Vagina (tissue), 2 donors: ENCODE measurements around the gene PMM2. TPM values are rescaled to one million over a fixed set of nuclear protein-coding genes. Genes with fewer than 3 reads are reported as not detected.

Experiments
- DNase-seq, 2 donors: peaks; one replicate each; pipeline ENCODE4 v3.0.0-alpha.2; 2017; ENCODE audit errors: extremely low spot score in 2 of 2
- H3K27ac ChIP-seq: fragments of 200-600 bp; sonication (generic); one replicate; pipeline ENCODE4 v1.5.1; 2019
- H3K27me3 ChIP-seq: fragments of 200-600 bp; sonication (generic); one replicate; pipeline ENCODE4 v1.5.1; 2019
- H3K36me3 ChIP-seq, 2 donors: fragments of 200-600 bp; sonication (generic); one replicate each; pipeline ENCODE4 v1.5.1; 2017 to 2019
- H3K4me1 ChIP-seq: fragments of 200-600 bp; sonication (generic); one replicate; pipeline ENCODE4 v1.5.1; 2019
- H3K4me3 ChIP-seq, 2 donors: fragments of 200-600 bp; sonication (generic); 1 replicate in 1 of 2; 2 replicates in 1 of 2; pipeline ENCODE4 v1.5.1; 2016 to 2019
- H3K9me3 ChIP-seq: fragments of 200-600 bp; sonication (generic); one replicate; pipeline ENCODE4 v1.5.1; 2019
- POLR2A ChIP-seq, 2 donors: fragments of 450-650 bp; IDR thresholded peaks; one replicate each; pipeline ENCODE4 v1.6.1; 2017; ENCODE audit warnings: antibody characterized with exemption in 2 of 2, mild to moderate bottlenecking in 2 of 2, moderate library complexity in 2 of 2
- POLR2AphosphoS5 ChIP-seq, 2 donors: sonication (generic); formaldehyde crosslinking; IDR thresholded peaks; one replicate each; pipeline ENCODE4 v1.9.0; 2017; ENCODE audit warnings: antibody characterized with exemption in 2 of 2, mild to moderate bottlenecking in 2 of 2, low read depth in 1 of 2; ENCODE audit not compliant: insufficient read depth in 1 of 2
- intact Hi-C: fragments of 100-400 bp; cut with DNase I; formaldehyde crosslinking; loops from one replicate; pipeline ENCODE4 v1.15.1; 2023
- total RNA-seq: library from RNA; depleted of rRNA; stranded (reverse); fragments of >200 nt; gene quantifications from one replicate; pipeline ENCODE4 v1.2.3, GENCODE V29; 2016
- TF ChIP-seq, protein P1 (sequence below), 3 experiments: fragments of 450-650 bp in 2 of 3; fragments of 200-600 bp in 1 of 3; sonication (generic) in 1 of 3; IDR thresholded peaks; one replicate each; pipeline ENCODE4 v1.5.1; 2017 to 2019; ENCODE audit warnings: antibody characterized with exemption in 3 of 3, mild to moderate bottlenecking in 2 of 3, moderate library complexity in 2 of 3

The PMM2 gene
- total RNA-seq, 1 donor from 2014 or later, result 21.4 TPM

DNA sequence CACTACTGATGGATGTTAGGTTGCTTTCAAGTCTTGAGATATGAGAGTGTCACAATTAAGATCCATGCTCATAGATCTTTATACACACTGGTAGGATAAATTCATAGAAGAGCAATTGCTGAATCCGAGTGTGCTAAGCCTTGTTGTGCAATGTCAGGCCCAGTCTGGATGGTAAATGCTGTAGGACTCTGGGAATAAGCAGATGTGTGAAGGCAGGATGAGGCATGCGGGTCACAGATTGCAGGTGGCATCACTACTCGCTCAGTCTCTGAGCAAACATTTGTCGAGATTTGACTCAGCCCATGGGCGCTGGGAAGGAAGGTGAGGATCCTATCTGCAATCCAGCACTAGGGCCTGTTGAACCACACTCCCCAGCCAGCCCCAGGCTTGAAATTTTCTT lies 40.9 kb upstream of the PMM2 start:
- no peak for TF ChIP-seq POLR2A (IDR thresholded peaks at IDR 0.05)
- TF ChIP-seq, protein P1, sequence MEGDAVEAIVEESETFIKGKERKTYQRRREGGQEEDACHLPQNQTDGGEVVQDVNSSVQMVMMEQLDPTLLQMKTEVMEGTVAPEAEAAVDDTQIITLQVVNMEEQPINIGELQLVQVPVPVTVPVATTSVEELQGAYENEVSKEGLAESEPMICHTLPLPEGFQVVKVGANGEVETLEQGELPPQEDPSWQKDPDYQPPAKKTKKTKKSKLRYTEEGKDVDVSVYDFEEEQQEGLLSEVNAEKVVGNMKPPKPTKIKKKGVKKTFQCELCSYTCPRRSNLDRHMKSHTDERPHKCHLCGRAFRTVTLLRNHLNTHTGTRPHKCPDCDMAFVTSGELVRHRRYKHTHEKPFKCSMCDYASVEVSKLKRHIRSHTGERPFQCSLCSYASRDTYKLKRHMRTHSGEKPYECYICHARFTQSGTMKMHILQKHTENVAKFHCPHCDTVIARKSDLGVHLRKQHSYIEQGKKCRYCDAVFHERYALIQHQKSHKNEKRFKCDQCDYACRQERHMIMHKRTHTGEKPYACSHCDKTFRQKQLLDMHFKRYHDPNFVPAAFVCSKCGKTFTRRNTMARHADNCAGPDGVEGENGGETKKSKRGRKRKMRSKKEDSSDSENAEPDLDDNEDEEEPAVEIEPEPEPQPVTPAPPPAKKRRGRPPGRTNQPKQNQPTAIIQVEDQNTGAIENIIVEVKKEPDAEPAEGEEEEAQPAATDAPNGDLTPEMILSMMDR (IDR thresholded peaks at IDR 0.05), result no peak
- no peak for TF ChIP-seq POLR2AphosphoS5 (IDR thresholded peaks at IDR 0.05; ENCODE audit: insufficient read depth in 1 of 2, low read depth in 1 of 2)
- Histone ChIP-seq H3K27ac (no peak overlapping the region), H3K36me3 (peaks cover 0 to 8% of the 10 kb centered on the region in 2 donors), H3K9me3 (no peaks in the 10 kb centered on the region), H3K4me1 (no peaks in the 10 kb centered on the region), H3K4me3 (no peak overlapping the region), H3K27me3 (no peaks in the 10 kb centered on the region)
- DNase-seq, result no peak
- intact Hi-C loops, result no loop called here

DNA sequence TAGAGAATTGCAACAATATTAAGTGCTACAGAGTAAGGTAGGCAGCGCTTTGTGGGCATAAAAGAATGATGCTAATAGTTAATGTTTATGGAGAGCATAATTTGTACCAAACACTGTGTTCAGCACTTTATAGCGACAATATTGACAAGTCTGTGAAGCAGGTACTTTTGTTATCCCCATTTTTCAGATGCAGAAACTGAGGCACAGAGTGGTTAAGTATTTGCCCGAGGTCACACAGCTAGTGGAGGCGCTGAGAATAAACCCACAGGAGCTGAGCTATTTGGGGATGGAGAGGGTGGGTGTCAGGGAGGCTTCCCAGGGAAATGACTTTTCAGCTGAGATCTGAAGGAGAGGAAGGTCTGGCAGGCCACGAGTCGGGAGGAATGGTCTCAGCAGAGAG lies 39.6 kb upstream of the PMM2 start:
- H3K9me3 ChIP-seq, result no peaks in the 10 kb centered on the region
- no peak overlapping the region for H3K27ac ChIP-seq
- TF ChIP-seq POLR2AphosphoS5 (IDR thresholded peaks at IDR 0.05; ENCODE audit: insufficient read depth in 1 of 2, low read depth in 1 of 2) (no peak), POLR2A (IDR thresholded peaks at IDR 0.05) (no peak)
- TF ChIP-seq, protein P1 (IDR thresholded peaks at IDR 0.05), result no peak
- no peaks in the 10 kb centered on the region for H3K4me1 ChIP-seq
- intact Hi-C loops, result no loop called here
- H3K27me3 ChIP-seq, result no peaks in the 10 kb centered on the region
- H3K36me3 ChIP-seq, result peaks cover 0 to 8% of the 10 kb centered on the region in 2 donors
- DNase-seq, result no peak
- no peak overlapping the region for H3K4me3 ChIP-seq

DNA sequence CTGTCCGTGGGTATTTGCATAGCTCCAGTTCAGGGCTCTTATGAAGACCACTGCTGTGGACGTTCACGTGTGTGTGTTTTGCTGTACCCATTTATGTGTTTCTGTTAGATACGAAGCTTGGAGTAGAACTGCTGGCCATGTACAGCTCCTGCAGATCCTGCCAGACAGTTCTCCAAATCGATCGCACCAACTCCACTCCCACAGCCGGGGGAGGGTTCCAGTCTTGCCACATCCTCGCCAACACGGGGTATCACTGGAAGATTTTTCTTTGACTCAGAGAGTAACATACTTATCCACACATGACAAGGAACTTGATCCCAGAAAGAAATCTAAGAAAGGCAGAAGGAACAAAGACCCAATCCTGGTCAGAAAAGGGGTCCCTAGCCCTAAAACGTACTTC lies 37.6 kb upstream of the PMM2 start:
- TF ChIP-seq, protein P1 (IDR thresholded peaks at IDR 0.05), result no peak
- TF ChIP-seq POLR2A (IDR thresholded peaks at IDR 0.05) (no peak), POLR2AphosphoS5 (IDR thresholded peaks at IDR 0.05; ENCODE audit: insufficient read depth in 1 of 2, low read depth in 1 of 2) (no peak)
- H3K27ac ChIP-seq, result no peak overlapping the region
- H3K9me3 ChIP-seq, result no peaks in the 10 kb centered on the region
- peaks cover 0 to 8% of the 10 kb centered on the region in 2 donors for H3K36me3 ChIP-seq
- H3K4me1 ChIP-seq, result no peaks in the 10 kb centered on the region
- no peak for DNase-seq
- intact Hi-C loops, result no loop called here
- H3K27me3 ChIP-seq, result no peaks in the 10 kb centered on the region
- H3K4me3 ChIP-seq, result no peak overlapping the region

DNA sequence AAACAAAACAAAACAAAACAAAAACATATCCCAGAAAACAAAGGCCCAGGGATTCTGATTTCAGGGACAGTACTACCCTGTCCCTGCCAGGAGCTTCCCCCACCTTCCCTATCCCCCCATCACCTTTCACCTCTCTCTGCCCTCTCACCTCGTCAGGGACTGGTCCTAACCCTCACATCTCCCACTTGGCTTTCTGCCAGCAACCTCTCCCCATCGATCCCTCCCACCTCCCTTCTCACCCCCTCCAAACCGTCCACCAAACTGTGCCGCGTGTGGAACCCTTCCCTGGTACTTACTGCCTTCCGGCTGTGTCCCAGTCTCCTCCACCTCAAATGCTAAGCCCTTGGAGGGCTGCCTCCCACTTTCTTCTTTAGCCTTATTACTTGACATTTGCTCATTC lies 36.6 kb upstream of the PMM2 start:
- Histone ChIP-seq H3K4me1 (no peaks in the 10 kb centered on the region), H3K27ac (no peak overlapping the region), H3K36me3 (peaks cover 0 to 8% of the 10 kb centered on the region in 2 donors), H3K4me3 (no peak overlapping the region), H3K27me3 (no peaks in the 10 kb centered on the region), H3K9me3 (no peaks in the 10 kb centered on the region)
- TF ChIP-seq, protein P1 (IDR thresholded peaks at IDR 0.05), result no peak
- no peak for TF ChIP-seq POLR2A (IDR thresholded peaks at IDR 0.05)
- TF ChIP-seq POLR2AphosphoS5 (IDR thresholded peaks at IDR 0.05; ENCODE audit: insufficient read depth in 1 of 2, low read depth in 1 of 2), result no peak
- intact Hi-C loops, result no loop called here
- no peak for DNase-seq

DNA sequence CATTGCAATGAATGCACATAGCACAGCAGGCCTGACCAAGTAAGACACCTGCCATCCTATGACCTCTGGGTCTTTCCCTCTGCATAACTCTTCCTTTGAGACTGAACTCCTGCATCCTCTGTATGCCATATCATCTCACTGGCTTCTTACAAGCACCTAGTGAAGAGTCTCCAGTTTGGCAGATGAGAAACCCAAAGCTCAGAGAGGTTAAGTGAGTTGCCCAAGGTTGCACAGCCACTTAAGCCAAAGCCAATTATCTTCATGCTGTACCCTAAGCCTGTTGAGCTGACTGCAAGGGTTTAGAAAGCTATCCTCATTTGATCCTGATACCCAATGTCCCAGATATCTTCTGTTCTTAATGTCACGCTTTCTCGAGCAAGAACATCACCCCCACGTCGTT lies 35.4 kb upstream of the PMM2 start:
- Histone ChIP-seq H3K36me3 (peaks cover 0 to 8% of the 10 kb centered on the region in 2 donors), H3K4me3 (no peak overlapping the region), H3K27me3 (no peaks in the 10 kb centered on the region), H3K9me3 (no peaks in the 10 kb centered on the region), H3K4me1 (no peaks in the 10 kb centered on the region), H3K27ac (no peak overlapping the region)
- TF ChIP-seq, protein P1 (IDR thresholded peaks at IDR 0.05), result no peak
- no peak for TF ChIP-seq POLR2A (IDR thresholded peaks at IDR 0.05)
- TF ChIP-seq POLR2AphosphoS5 (IDR thresholded peaks at IDR 0.05; ENCODE audit: insufficient read depth in 1 of 2, low read depth in 1 of 2), result no peak
- no peak for DNase-seq
- intact Hi-C loops, result no loop called here
